ENCODE results near the gene CDH11.

- TF ChIP-seq MAX (IDR thresholded peaks at IDR 0.05) (no peak), EGR1 (IDR thresholded peaks at IDR 0.05) (no peak)
These were observed 171.6 kb downstream of the CDH11 start for GRCh38 chr16:64950262-64950661.

Data from Ishikawa (cell line).